GM12878 (cell line): Measurements from ENCODE around the gene ASB10.

Experiments
- EZH2 ChIP-seq: IDR thresholded peaks from 2 replicates; pipeline ENCODE4 v1.6.1; 2012; ENCODE audit warnings: low read depth, mild to moderate bottlenecking, control low read depth, inconsistent platforms, low read length, borderline replicate concordance; ENCODE audit not compliant: control insufficient read depth
- GABPA ChIP-seq: IDR thresholded peaks from 2 replicates; pipeline ENCODE4 v1.6.1; 2014; ENCODE audit warnings: antibody characterized with exemption, low read depth, mild to moderate bottlenecking, inconsistent platforms
- MAX ChIP-seq: IDR thresholded peaks from 2 replicates; pipeline ENCODE4 v1.6.1; 2012; ENCODE audit warnings: low read depth, low read length, improper control_type of control experiment
- NFIC ChIP-seq: IDR thresholded peaks from 2 replicates; pipeline ENCODE4 v1.6.1; 2012; ENCODE audit warnings: low read depth, mild to moderate bottlenecking, inconsistent platforms, low read length, moderate library complexity
- POLR2AphosphoS2 ChIP-seq: IDR thresholded peaks from 2 replicates; pipeline ENCODE4 v1.6.1; 2011; ENCODE audit warnings: low read depth, mild to moderate bottlenecking, low read length, improper control_type of control experiment, moderate library complexity
- POLR2AphosphoS5 ChIP-seq: IDR thresholded peaks from 2 replicates; pipeline ENCODE4 v1.6.1; 2011; ENCODE audit warnings: mild to moderate bottlenecking, low read length, inconsistent platforms
- TF ChIP-seq, protein P1 (sequence below), 3 experiments: IDR thresholded peaks in 2 of 3; conservative IDR thresholded peaks in 1 of 3; 2 replicates each; pipeline ENCODE4 v1.5.1; 2011; ENCODE audit warnings: low read depth in 3 of 3, low read length in 3 of 3, mild to moderate bottlenecking in 3 of 3, control low read depth in 2 of 3, moderate library complexity in 2 of 3, inconsistent platforms in 1 of 3, mixed read lengths in 1 of 3; ENCODE audit not compliant: control insufficient read depth in 2 of 3, insufficient read depth in 1 of 3; ENCODE audit errors: extremely low read depth in 1 of 3
- TF ChIP-seq, protein P2 (sequence below): fragments of 450-650 bp; formaldehyde crosslinking; IDR thresholded peaks from 2 replicates; pipeline ENCODE4 v1.4.0; 2020; ENCODE audit warnings: mild to moderate bottlenecking, moderate library complexity
- TF ChIP-seq, protein P3 (sequence below): fragments of 450-650 bp; IDR thresholded peaks from 2 replicates; pipeline ENCODE4 v1.6.1; 2017; ENCODE audit warnings: antibody characterized with exemption, mild to moderate bottlenecking, moderate library complexity

DNA sequence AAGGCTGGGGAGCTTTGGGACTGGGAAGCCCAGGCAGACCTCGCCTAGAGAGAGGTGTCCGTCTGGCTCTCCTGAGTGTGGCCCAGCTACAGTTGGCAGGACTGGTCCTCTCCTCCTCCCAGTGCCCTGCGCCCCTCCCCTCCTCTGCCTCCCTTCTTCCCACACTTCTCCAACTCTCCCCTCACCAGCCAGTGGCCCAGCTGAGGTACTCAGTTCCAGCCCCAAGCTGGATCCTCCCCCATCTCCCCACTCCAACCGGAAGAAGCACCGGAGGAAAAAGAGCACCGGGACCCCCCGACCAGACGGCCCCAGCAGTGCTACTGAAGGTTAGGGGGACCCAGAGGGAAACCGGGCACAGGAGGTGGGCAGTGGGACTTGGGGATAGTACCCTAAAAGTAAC lies 47.3 kb downstream of the ASB10 start:
- TF ChIP-seq POLR2AphosphoS5 = no peak
- TF ChIP-seq, protein P1, sequence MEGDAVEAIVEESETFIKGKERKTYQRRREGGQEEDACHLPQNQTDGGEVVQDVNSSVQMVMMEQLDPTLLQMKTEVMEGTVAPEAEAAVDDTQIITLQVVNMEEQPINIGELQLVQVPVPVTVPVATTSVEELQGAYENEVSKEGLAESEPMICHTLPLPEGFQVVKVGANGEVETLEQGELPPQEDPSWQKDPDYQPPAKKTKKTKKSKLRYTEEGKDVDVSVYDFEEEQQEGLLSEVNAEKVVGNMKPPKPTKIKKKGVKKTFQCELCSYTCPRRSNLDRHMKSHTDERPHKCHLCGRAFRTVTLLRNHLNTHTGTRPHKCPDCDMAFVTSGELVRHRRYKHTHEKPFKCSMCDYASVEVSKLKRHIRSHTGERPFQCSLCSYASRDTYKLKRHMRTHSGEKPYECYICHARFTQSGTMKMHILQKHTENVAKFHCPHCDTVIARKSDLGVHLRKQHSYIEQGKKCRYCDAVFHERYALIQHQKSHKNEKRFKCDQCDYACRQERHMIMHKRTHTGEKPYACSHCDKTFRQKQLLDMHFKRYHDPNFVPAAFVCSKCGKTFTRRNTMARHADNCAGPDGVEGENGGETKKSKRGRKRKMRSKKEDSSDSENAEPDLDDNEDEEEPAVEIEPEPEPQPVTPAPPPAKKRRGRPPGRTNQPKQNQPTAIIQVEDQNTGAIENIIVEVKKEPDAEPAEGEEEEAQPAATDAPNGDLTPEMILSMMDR (IDR thresholded peaks at IDR 0.05 in 2 of 3, conservative IDR thresholded peaks at IDR 0.05 in 1 of 3; ENCODE audit: control insufficient read depth in 2 of 3, extremely low read depth in 1 of 3, insufficient read depth in 1 of 3, low read depth in 3 of 3, low read length in 3 of 3) = no peak
- no peak for TF ChIP-seq EZH2
- TF ChIP-seq POLR2AphosphoS2 = no peak
- TF ChIP-seq, protein P2, sequence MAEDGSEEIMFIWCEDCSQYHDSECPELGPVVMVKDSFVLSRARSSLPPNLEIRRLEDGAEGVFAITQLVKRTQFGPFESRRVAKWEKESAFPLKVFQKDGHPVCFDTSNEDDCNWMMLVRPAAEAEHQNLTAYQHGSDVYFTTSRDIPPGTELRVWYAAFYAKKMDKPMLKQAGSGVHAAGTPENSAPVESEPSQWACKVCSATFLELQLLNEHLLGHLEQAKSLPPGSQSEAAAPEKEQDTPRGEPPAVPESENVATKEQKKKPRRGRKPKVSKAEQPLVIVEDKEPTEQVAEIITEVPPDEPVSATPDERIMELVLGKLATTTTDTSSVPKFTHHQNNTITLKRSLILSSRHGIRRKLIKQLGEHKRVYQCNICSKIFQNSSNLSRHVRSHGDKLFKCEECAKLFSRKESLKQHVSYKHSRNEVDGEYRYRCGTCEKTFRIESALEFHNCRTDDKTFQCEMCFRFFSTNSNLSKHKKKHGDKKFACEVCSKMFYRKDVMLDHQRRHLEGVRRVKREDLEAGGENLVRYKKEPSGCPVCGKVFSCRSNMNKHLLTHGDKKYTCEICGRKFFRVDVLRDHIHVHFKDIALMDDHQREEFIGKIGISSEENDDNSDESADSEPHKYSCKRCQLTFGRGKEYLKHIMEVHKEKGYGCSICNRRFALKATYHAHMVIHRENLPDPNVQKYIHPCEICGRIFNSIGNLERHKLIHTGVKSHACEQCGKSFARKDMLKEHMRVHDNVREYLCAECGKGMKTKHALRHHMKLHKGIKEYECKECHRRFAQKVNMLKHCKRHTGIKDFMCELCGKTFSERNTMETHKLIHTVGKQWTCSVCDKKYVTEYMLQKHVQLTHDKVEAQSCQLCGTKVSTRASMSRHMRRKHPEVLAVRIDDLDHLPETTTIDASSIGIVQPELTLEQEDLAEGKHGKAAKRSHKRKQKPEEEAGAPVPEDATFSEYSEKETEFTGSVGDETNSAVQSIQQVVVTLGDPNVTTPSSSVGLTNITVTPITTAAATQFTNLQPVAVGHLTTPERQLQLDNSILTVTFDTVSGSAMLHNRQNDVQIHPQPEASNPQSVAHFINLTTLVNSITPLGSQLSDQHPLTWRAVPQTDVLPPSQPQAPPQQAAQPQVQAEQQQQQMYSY (CRISPR knock-in tag) = no peak
- TF ChIP-seq, protein P3, sequence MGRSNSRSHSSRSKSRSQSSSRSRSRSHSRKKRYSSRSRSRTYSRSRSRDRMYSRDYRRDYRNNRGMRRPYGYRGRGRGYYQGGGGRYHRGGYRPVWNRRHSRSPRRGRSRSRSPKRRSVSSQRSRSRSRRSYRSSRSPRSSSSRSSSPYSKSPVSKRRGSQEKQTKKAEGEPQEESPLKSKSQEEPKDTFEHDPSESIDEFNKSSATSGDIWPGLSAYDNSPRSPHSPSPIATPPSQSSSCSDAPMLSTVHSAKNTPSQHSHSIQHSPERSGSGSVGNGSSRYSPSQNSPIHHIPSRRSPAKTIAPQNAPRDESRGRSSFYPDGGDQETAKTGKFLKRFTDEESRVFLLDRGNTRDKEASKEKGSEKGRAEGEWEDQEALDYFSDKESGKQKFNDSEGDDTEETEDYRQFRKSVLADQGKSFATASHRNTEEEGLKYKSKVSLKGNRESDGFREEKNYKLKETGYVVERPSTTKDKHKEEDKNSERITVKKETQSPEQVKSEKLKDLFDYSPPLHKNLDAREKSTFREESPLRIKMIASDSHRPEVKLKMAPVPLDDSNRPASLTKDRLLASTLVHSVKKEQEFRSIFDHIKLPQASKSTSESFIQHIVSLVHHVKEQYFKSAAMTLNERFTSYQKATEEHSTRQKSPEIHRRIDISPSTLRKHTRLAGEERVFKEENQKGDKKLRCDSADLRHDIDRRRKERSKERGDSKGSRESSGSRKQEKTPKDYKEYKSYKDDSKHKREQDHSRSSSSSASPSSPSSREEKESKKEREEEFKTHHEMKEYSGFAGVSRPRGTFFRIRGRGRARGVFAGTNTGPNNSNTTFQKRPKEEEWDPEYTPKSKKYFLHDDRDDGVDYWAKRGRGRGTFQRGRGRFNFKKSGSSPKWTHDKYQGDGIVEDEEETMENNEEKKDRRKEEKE = no peak
- no peak for TF ChIP-seq MAX
- TF ChIP-seq NFIC = no peak
- no peak for TF ChIP-seq GABPA
